WTC11 (cell line): Measurements from ENCODE around the gene FBXL4. TPM values are rescaled to one million over a fixed set of nuclear protein-coding genes. Genes with fewer than 3 reads are reported as not detected.

Experiments
- ATAC-seq: fragments of 200-7000 bp; cut with Tn5 transposase; 2 replicates; pipeline ENCODE4 v1.10.0; 2021; ENCODE audit warnings: mild to moderate bottlenecking, moderate library complexity
- CTCF ChIA-PET: fragments of 300-600 bp; sonication (Branson Sonifier 250); formaldehyde crosslinking; loops from one replicate; lab custom pipeline; 2021; ENCODE audit warnings: antibody characterized with exemption; lab: Charles Lee
- POLR2A ChIA-PET: fragments of 350-600 bp; sonication (Branson Sonifier 250); formaldehyde crosslinking; loops from one replicate; lab custom pipeline; 2021; ENCODE audit warnings: antibody characterized with exemption; lab: Charles Lee
- DNase-seq: peaks from one replicate; pipeline ENCODE4 v3.0.0; 2021; ENCODE audit warnings: low spot score
- H3K27ac Mint-ChIP-seq: 2 replicates; pipeline ENCODE4 v1.8.0; 2021; ENCODE audit warnings: mixed read lengths
- H3K27me3 Mint-ChIP-seq: 2 replicates; pipeline ENCODE4 v1.8.0; 2021; ENCODE audit warnings: low read depth, mild to moderate bottlenecking, moderate library complexity, mixed read lengths
- H3K36me3 Mint-ChIP-seq: 2 replicates; pipeline ENCODE4 v1.8.0; 2021; ENCODE audit warnings: mixed read lengths
- H3K4me1 Mint-ChIP-seq: 2 replicates; pipeline ENCODE4 v1.8.0; 2022; ENCODE audit warnings: mixed read lengths
- H3K4me3 Mint-ChIP-seq: 2 replicates; pipeline ENCODE4 v1.8.0; 2021; ENCODE audit warnings: mild to moderate bottlenecking, moderate library complexity, mixed read lengths
- H3K9me3 Mint-ChIP-seq: 2 replicates; pipeline ENCODE4 v1.8.0; 2021; ENCODE audit warnings: mixed read lengths
- ARID4B ChIP-seq: sonication (generic); formaldehyde crosslinking; IDR thresholded peaks from 2 replicates; pipeline ENCODE4 v1.8.0; 2023; ENCODE audit warnings: missing genetic modification reagents, mild to moderate bottlenecking, borderline replicate concordance
- ATF1 ChIP-seq: sonication (generic); formaldehyde crosslinking; IDR thresholded peaks from 2 replicates; pipeline ENCODE4 v1.8.1; 2023; ENCODE audit warnings: mild to moderate bottlenecking, moderate library complexity, missing genetic modification reagents
- ESRRA ChIP-seq: sonication (generic); formaldehyde crosslinking; IDR thresholded peaks from 2 replicates; pipeline ENCODE4 v1.8.1; 2022; ENCODE audit warnings: mild to moderate bottlenecking, missing genetic modification reagents, borderline replicate concordance
- FOXJ3 ChIP-seq: sonication (generic); formaldehyde crosslinking; IDR thresholded peaks from 2 replicates; pipeline ENCODE4 v1.9.0; 2021; ENCODE audit warnings: missing genetic modification reagents, mild to moderate bottlenecking, borderline replicate concordance
- HMGXB4 ChIP-seq: sonication (generic); formaldehyde crosslinking; IDR thresholded peaks from 2 replicates; pipeline ENCODE4 v1.8.1; 2023; ENCODE audit warnings: mild to moderate bottlenecking, moderate library complexity, missing genetic modification reagents
- MLX ChIP-seq: sonication (generic); formaldehyde crosslinking; IDR thresholded peaks from 2 replicates; pipeline ENCODE4 v1.8.1; 2023; ENCODE audit warnings: mild to moderate bottlenecking, missing genetic modification reagents, moderate library complexity
- NFATC4 ChIP-seq: fragments of 250-450 bp; sonication (Bioruptor Pico); IDR thresholded peaks from 2 replicates; pipeline ENCODE4 v1.9.0; 2021; ENCODE audit warnings: mild to moderate bottlenecking
- PREB ChIP-seq: sonication (generic); formaldehyde crosslinking; IDR thresholded peaks from 2 replicates; pipeline ENCODE4 v1.8.1; 2022; ENCODE audit warnings: mild to moderate bottlenecking, missing genetic modification reagents, moderate library complexity, borderline replicate concordance
- PRRX2 ChIP-seq: fragments of 250-450 bp; sonication (Bioruptor Pico); IDR thresholded peaks from 2 replicates; pipeline ENCODE4 v1.8.0; 2021; ENCODE audit warnings: mild to moderate bottlenecking
- USF2 ChIP-seq: sonication (generic); formaldehyde crosslinking; IDR thresholded peaks from 2 replicates; pipeline ENCODE4 v1.8.1; 2023; ENCODE audit warnings: mild to moderate bottlenecking, missing genetic modification reagents, moderate library complexity
- ZBTB21 ChIP-seq: sonication (generic); formaldehyde crosslinking; IDR thresholded peaks from 2 replicates; pipeline ENCODE4 v1.8.1; 2023; ENCODE audit warnings: mild to moderate bottlenecking, missing genetic modification reagents, borderline replicate concordance
- ZNF232 ChIP-seq: sonication (generic); formaldehyde crosslinking; IDR thresholded peaks from 2 replicates; pipeline ENCODE4 v1.8.0; 2022; ENCODE audit warnings: mild to moderate bottlenecking, missing genetic modification reagents
- total RNA-seq: library from RNA; stranded (reverse); gene quantifications from 3 replicates; pipeline ENCODE4 v1.2.3, GENCODE V29; 2021

Gene FBXL4
- total RNA-seq, 1 experiment from 2014 or later: 10.3 TPM

- ChIA-PET CTCF (no interaction called here), POLR2A (no interaction called here)
- H3K36me3 Mint-ChIP-seq: peaks cover 7% of the 10 kb centered on the region; the same call in 1 of the 2 replicates
Observed at GRCh38 chr6:98871821-98872220, 75.9 kb downstream of the FBXL4 start.

More at GRCh38 chr6:98871821-98872220, 75.9 kb downstream of the FBXL4 start:
- H3K4me3 Mint-ChIP-seq: no peak overlapping the region
- DNase-seq: no peak
- no peak overlapping the region for H3K27ac Mint-ChIP-seq
- ATAC-seq: no peak
- no peaks in the 10 kb centered on the region for H3K27me3 Mint-ChIP-seq
- no peaks in the 10 kb centered on the region for H3K4me1 Mint-ChIP-seq
- H3K9me3 Mint-ChIP-seq: peaks cover 6% of the 10 kb centered on the region; the same call in 1 of the 2 replicates
- TF ChIP-seq PRRX2 (CRISPR knock-in tag): no peak
- TF ChIP-seq FOXJ3 (CRISPR knock-in tag): no peak
- TF ChIP-seq HMGXB4 (CRISPR knock-in tag): no peak
- no peak for TF ChIP-seq USF2 (CRISPR knock-in tag)
- no peak for TF ChIP-seq MLX (CRISPR knock-in tag)
- TF ChIP-seq PREB (CRISPR knock-in tag): no peak
- TF ChIP-seq ATF1 (CRISPR knock-in tag): no peak
- no peak for TF ChIP-seq ESRRA (CRISPR knock-in tag)
- TF ChIP-seq ARID4B: no peak
- TF ChIP-seq NFATC4 (CRISPR knock-in tag): no peak
- TF ChIP-seq ZNF232 (CRISPR knock-in tag): no peak
- TF ChIP-seq ZBTB21 (CRISPR knock-in tag): no peak
